ENCODE data around the gene VTA1. TPM values are rescaled to one million over a fixed set of nuclear protein-coding genes. Genes with fewer than 3 reads are reported as not detected.

VTA1 gene
- polyA plus RNA-seq, 1 of the 3 experiments (the other 2 are of a cell fraction), result 60.1 TPM

- H3K4me3 ChIP-seq (ENCODE audit: low read depth in 2 of 2, low read length in 1 of 2), result no peak overlapping the region
- no peak overlapping the region for H3K27ac ChIP-seq (ENCODE audit: low read depth in 2 of 2, low read length in 1 of 2)
- POLR2A ChIA-PET, result no interaction called here
- DNase-seq, result no peak
- no peaks in the 10 kb centered on the region for H3K79me2 ChIP-seq (ENCODE audit: insufficient read depth)
- no peak overlapping the region for H2AFZ ChIP-seq (ENCODE audit: low read depth)
- TF ChIP-seq SMC3 (IDR thresholded peaks at IDR 0.05; ENCODE audit: low read depth, low read length) (no peak), SIN3A (IDR thresholded peaks at IDR 0.05; ENCODE audit: borderline replicate concordance, low read depth, low read length) (no peak), RCOR1 (IDR thresholded peaks at IDR 0.05; ENCODE audit: low read length) (no peak), EZH2phosphoT487 (IDR thresholded peaks at IDR 0.05; ENCODE audit: borderline replicate concordance, low read depth) (no peak), FOXJ3 (CRISPR knock-in tag; IDR thresholded peaks at IDR 0.05) (no peak), IRF3 (IDR thresholded peaks at IDR 0.05; ENCODE audit: low read depth, low read length) (no peak), MEF2A (IDR thresholded peaks at IDR 0.05; ENCODE audit: borderline replicate concordance, low read depth) (no peak), USF2 (IDR thresholded peaks at IDR 0.05; ENCODE audit: borderline replicate concordance, low read depth, low read length) (no peak), TAF1 (IDR thresholded peaks at IDR 0.05; ENCODE audit: borderline replicate concordance, low read depth, low read length) (no peak), NFIC (IDR thresholded peaks at IDR 0.05; ENCODE audit: borderline replicate concordance) (no peak), TEAD4 (IDR thresholded peaks at IDR 0.05; ENCODE audit: borderline replicate concordance, insufficient read depth) (no peak), MAX (IDR thresholded peaks at IDR 0.05; ENCODE audit: low read depth) (no peak), GATA2 (CRISPR knock-in tag; IDR thresholded peaks at IDR 0.05) (no peak), EP300 (IDR thresholded peaks at IDR 0.05; ENCODE audit: borderline replicate concordance in 1 of 2, low read depth in 1 of 2, low read length in 1 of 2) (no peak)
- no peaks in the 10 kb centered on the region for H4K20me1 ChIP-seq (ENCODE audit: insufficient read depth)
- CTCF ChIA-PET, result no interaction called here
- no peaks in the 10 kb centered on the region for H3K36me3 ChIP-seq (replicated peaks in 1 of 2; ENCODE audit: control insufficient read depth in 1 of 2, insufficient read depth in 2 of 2, low read length in 1 of 2)
- H3K9me2 ChIP-seq, result no peaks in the 10 kb centered on the region
- H3K4me1 ChIP-seq (ENCODE audit: control insufficient read depth in 1 of 2, insufficient read depth in 2 of 2, low read depth in 1 of 2, low read length in 1 of 2), result no peaks in the 10 kb centered on the region
- 76% methylated on average over 8 of the region's 8 CpGs for WGBS (ENCODE audit: low lambda C conversion rate)
- no peaks in the 10 kb centered on the region for H3K27me3 ChIP-seq (ENCODE audit: insufficient read depth)
- H3K9me3 ChIP-seq, result no peaks in the 10 kb centered on the region
- no peak overlapping the region for H3K4me2 ChIP-seq
- H3F3A ChIP-seq (replicated peaks; ENCODE audit: insufficient read depth), result no peaks in the 10 kb centered on the region
- H3K9ac ChIP-seq, result no peak overlapping the region
Measured at GRCh38 chr6:142258757-142259156, 111.7 kb downstream of the VTA1 start.

- POLR2A ChIA-PET, result no interaction called here
Measured at GRCh38 chr6:142260748-142261147, 113.7 kb downstream of the VTA1 start.

More at GRCh38 chr6:142260748-142261147, 113.7 kb downstream of the VTA1 start:
- Histone ChIP-seq H3K27me3 (ENCODE audit: insufficient read depth) (no peaks in the 10 kb centered on the region), H3K27ac (ENCODE audit: low read depth in 2 of 2, low read length in 1 of 2) (no peak overlapping the region), H3K9me3 (no peaks in the 10 kb centered on the region), H3K4me3 (ENCODE audit: low read depth in 2 of 2, low read length in 1 of 2) (no peak overlapping the region), H3K4me2 (no peak overlapping the region), H4K20me1 (ENCODE audit: insufficient read depth) (no peaks in the 10 kb centered on the region), H3K79me2 (ENCODE audit: insufficient read depth) (no peaks in the 10 kb centered on the region), H3K9ac (no peak overlapping the region), H3K9me2 (no peaks in the 10 kb centered on the region), H3K36me3 (replicated peaks in 1 of 2; ENCODE audit: control insufficient read depth in 1 of 2, insufficient read depth in 2 of 2, low read length in 1 of 2) (no peaks in the 10 kb centered on the region), H2AFZ (ENCODE audit: low read depth) (no peak overlapping the region), H3K4me1 (ENCODE audit: control insufficient read depth in 1 of 2, insufficient read depth in 2 of 2, low read depth in 1 of 2, low read length in 1 of 2) (no peaks in the 10 kb centered on the region), H3F3A (replicated peaks; ENCODE audit: insufficient read depth) (peaks cover 2% of the 10 kb centered on the region)
- CTCF ChIA-PET, result interaction anchor here (1.3 kb wide), 1 partner anchor 10 kb away, joined by 4 read pairs; no protein-coding TSS in a partner anchor
- TF ChIP-seq EZH2phosphoT487 (IDR thresholded peaks at IDR 0.05; ENCODE audit: borderline replicate concordance, low read depth) (no peak), JUND (IDR thresholded peaks at IDR 0.05) (no peak), CTCF (IDR thresholded peaks at IDR 0.05) (no peak), GATA2 (CRISPR knock-in tag; IDR thresholded peaks at IDR 0.05) (no peak)
- no peak for DNase-seq
- WGBS (ENCODE audit: low lambda C conversion rate), result 43% methylated on average over 3 of the region's 3 CpGs
